Mesendoderm (in vitro differentiated cells): ENCODE data around the gene GNAI2.
"Not testable (repeated sequence)": the region's sequence is repeated elsewhere in the genome, so short reads cannot be mapped to it uniquely, and the experiment has no call there.

ENCODE experiments used
- DNase-seq: peaks from one replicate; pipeline ENCODE4 v3.0.0; 2013
- H2AK5ac ChIP-seq: 2 replicates; pipeline ENCODE4 v1.6.1; 2013; ENCODE audit warnings: low read length, inconsistent platforms
- H2BK120ac ChIP-seq: 2 replicates; pipeline ENCODE4 v1.6.1; 2013; ENCODE audit warnings: low read depth, mild to moderate bottlenecking, low read length, moderate library complexity, mixed read lengths
- H2BK15ac ChIP-seq: replicated peaks from 2 replicates; pipeline ENCODE4 v1.6.1; 2013; ENCODE audit warnings: low read depth, mild to moderate bottlenecking, moderate library complexity
- H2BK5ac ChIP-seq: 2 replicates; pipeline ENCODE4 v1.6.1; 2013; ENCODE audit warnings: low read length, inconsistent platforms
- H3K18ac ChIP-seq: 2 replicates; pipeline ENCODE4 v1.6.1; 2013; ENCODE audit warnings: mild to moderate bottlenecking, low read length, mixed read lengths
- H3K23ac ChIP-seq: one replicate; pipeline ENCODE4 v1.6.1; 2013; ENCODE audit warnings: low read length
- H3K27ac ChIP-seq: 2 replicates; pipeline ENCODE4 v1.5.1; 2013; ENCODE audit warnings: low read depth, mild to moderate bottlenecking, inconsistent platforms, low read length, moderate library complexity
- H3K27me3 ChIP-seq: 2 replicates; pipeline ENCODE4 v1.6.1; 2013; ENCODE audit warnings: low read length, control low read depth, mild to moderate bottlenecking, inconsistent platforms; ENCODE audit not compliant: insufficient read depth, poor library complexity
- H3K36me3 ChIP-seq: 2 replicates; pipeline ENCODE4 v1.6.1; 2013; ENCODE audit warnings: low read length, inconsistent platforms; ENCODE audit not compliant: control insufficient read depth, insufficient read depth
- H3K4ac ChIP-seq: one replicate; pipeline ENCODE4 v1.6.1; 2013; ENCODE audit warnings: low read depth, mild to moderate bottlenecking, low read length, moderate library complexity
- H3K4me1 ChIP-seq: 2 replicates; pipeline ENCODE4 v1.6.1; 2013; ENCODE audit warnings: low read depth, low read length, inconsistent platforms; ENCODE audit not compliant: control insufficient read depth
- H3K4me2 ChIP-seq: 2 replicates; pipeline ENCODE4 v1.6.1; 2013; ENCODE audit warnings: low read length
- H3K4me3 ChIP-seq: 2 replicates; pipeline ENCODE4 v1.5.1; 2013; ENCODE audit warnings: mild to moderate bottlenecking, low read length
- H3K56ac ChIP-seq: one replicate; pipeline ENCODE4 v1.6.1; 2013; ENCODE audit warnings: low read length
- H3K79me1 ChIP-seq: 2 replicates; pipeline ENCODE4 v1.6.1; 2013; ENCODE audit warnings: low read length, inconsistent platforms
- H3K79me2 ChIP-seq: 2 replicates; pipeline ENCODE4 v1.6.1; 2013; ENCODE audit warnings: mild to moderate bottlenecking, low read length; ENCODE audit not compliant: control insufficient read depth, insufficient read depth
- H3K9ac ChIP-seq: 2 replicates; pipeline ENCODE4 v1.6.1; 2013; ENCODE audit warnings: low read length, inconsistent platforms
- H4K5ac ChIP-seq: one replicate; pipeline ENCODE4 v1.6.1; 2013; ENCODE audit warnings: low read length
- H4K8ac ChIP-seq: one replicate; pipeline ENCODE4 v1.6.1; 2013; ENCODE audit warnings: low read depth, mild to moderate bottlenecking, control low read depth, low read length, moderate library complexity
- WGBS: extraction: QIAGEN DNeasy Blood & Tissue Kit; methylation state at CpG from one replicate; pipeline ENCODE4 v1.1.7; 2013; ENCODE audit warnings: low lambda C conversion rate, missing lambda C conversion rate; ENCODE audit not compliant: insufficient coverage; ENCODE audit errors: extremely low coverage; 5-methylcytosine and 5-hydroxymethylcytosine counted together

Gene GNAI2

GRCh38 chr3:50208677-50209344 lies 27.2 kb upstream of the GNAI2 start:
- Histone ChIP-seq H3K4me3 (no peak overlapping the region), H3K4ac (no peak overlapping the region), H3K9ac (no peak overlapping the region), H2AK5ac (no peak overlapping the region), H3K27me3 (no peaks in the 10 kb centered on the region), H2BK15ac (no peak overlapping the region), H4K5ac (no peak overlapping the region), H3K23ac (no peak overlapping the region), H3K79me1 (no peaks in the 10 kb centered on the region), H3K27ac (no peak overlapping the region), H3K4me1 (peaks cover 2% of the 10 kb centered on the region), H4K8ac (no peak overlapping the region), H3K79me2 (no peaks in the 10 kb centered on the region), H2BK120ac (no peak overlapping the region), H3K36me3 (no peaks in the 10 kb centered on the region), H3K4me2 (no peak overlapping the region), H3K56ac (no peak overlapping the region), H2BK5ac (no peak overlapping the region), H3K18ac (no peak overlapping the region)
- WGBS = no CpG with 5 or more reads among the region's 14 CpGs
- DNase-seq = no peak

- no peaks in the 10 kb centered on the region for H3K79me2 ChIP-seq
- no peak overlapping the region for H2BK15ac ChIP-seq
- no peak overlapping the region for H3K23ac ChIP-seq
- H3K27ac ChIP-seq = no peak overlapping the region
- no peak overlapping the region for H3K4ac ChIP-seq
- no peak overlapping the region for H4K5ac ChIP-seq
- H2AK5ac ChIP-seq = no peak overlapping the region
- no CpG with 5 or more reads among the region's 5 CpGs for WGBS
- DNase-seq = no peak
- no peaks in the 10 kb centered on the region for H3K36me3 ChIP-seq
- no peak overlapping the region for H3K18ac ChIP-seq
- H3K79me1 ChIP-seq = no peaks in the 10 kb centered on the region
- H3K4me2 ChIP-seq = no peak overlapping the region
- no peak overlapping the region for H3K4me3 ChIP-seq
- H2BK5ac ChIP-seq = no peak overlapping the region
- H3K9ac ChIP-seq = no peak overlapping the region
- H3K27me3 ChIP-seq = no peaks in the 10 kb centered on the region
- H4K8ac ChIP-seq = no peak overlapping the region
- no peak overlapping the region for H3K56ac ChIP-seq
- H2BK120ac ChIP-seq = no peak overlapping the region
- no peaks in the 10 kb centered on the region for H3K4me1 ChIP-seq
Measured at GRCh38 chr3:50210176-50210509, 25.9 kb upstream of the GNAI2 start.

- no CpG with 5 or more reads among the region's 13 CpGs for WGBS
- DNase-seq = no peak
Measured at GRCh38 chr3:50210510-50211367, 25.3 kb upstream of the GNAI2 start.

GRCh38 chr3:50211368-50211717 lies 24.7 kb upstream of the GNAI2 start:
- H3K4ac ChIP-seq = not testable (repeated sequence)
- WGBS = no CpG with 5 or more reads among the region's 5 CpGs

More at GRCh38 chr3:50210510-50211367, 25.3 kb upstream of the GNAI2 start:
- H2BK120ac ChIP-seq = no peak overlapping the region
- no peaks in the 10 kb centered on the region for H3K79me1 ChIP-seq
- no peak overlapping the region for H3K27ac ChIP-seq
- no peak overlapping the region for H4K5ac ChIP-seq
- no peaks in the 10 kb centered on the region for H3K79me2 ChIP-seq
- no peak overlapping the region for H3K4ac ChIP-seq
- H2BK5ac ChIP-seq = no peak overlapping the region
- no peak overlapping the region for H3K4me3 ChIP-seq
- H2AK5ac ChIP-seq = no peak overlapping the region
- H3K27me3 ChIP-seq = no peaks in the 10 kb centered on the region
- H2BK15ac ChIP-seq = no peak overlapping the region
- H3K18ac ChIP-seq = no peak overlapping the region
- H3K4me1 ChIP-seq = no peaks in the 10 kb centered on the region
- no peak overlapping the region for H3K23ac ChIP-seq
- H3K4me2 ChIP-seq = no peak overlapping the region
- H3K9ac ChIP-seq = no peak overlapping the region
- H4K8ac ChIP-seq = no peak overlapping the region
- no peak overlapping the region for H3K56ac ChIP-seq
- H3K36me3 ChIP-seq = no peaks in the 10 kb centered on the region

GRCh38 chr3:50211930-50212329 lies 24.1 kb upstream of the GNAI2 start:
- H3K79me1 ChIP-seq = no peaks in the 10 kb centered on the region
- H3K36me3 ChIP-seq = no peaks in the 10 kb centered on the region
- H3K4me2 ChIP-seq = no peak overlapping the region
- H3K4me1 ChIP-seq = no peaks in the 10 kb centered on the region
- H3K4me3 ChIP-seq = no peak overlapping the region
- no peak overlapping the region for H2BK5ac ChIP-seq
- no peak overlapping the region for H2BK120ac ChIP-seq
- H2BK15ac ChIP-seq = no peak overlapping the region
- H4K8ac ChIP-seq = no peak overlapping the region
- no peaks in the 10 kb centered on the region for H3K27me3 ChIP-seq
- DNase-seq = no peak
- no peak overlapping the region for H3K9ac ChIP-seq
- H2AK5ac ChIP-seq = no peak overlapping the region
- no peak overlapping the region for H3K23ac ChIP-seq
- no peaks in the 10 kb centered on the region for H3K79me2 ChIP-seq
- WGBS = no CpG with 5 or more reads among the region's 2 CpGs
- no peak overlapping the region for H3K4ac ChIP-seq
- H4K5ac ChIP-seq = no peak overlapping the region
- no peak overlapping the region for H3K18ac ChIP-seq
- no peak overlapping the region for H3K56ac ChIP-seq
- no peak overlapping the region for H3K27ac ChIP-seq

More at GRCh38 chr3:50211368-50211717, 24.7 kb upstream of the GNAI2 start:
- H3K9ac ChIP-seq, H3K4me3 ChIP-seq, H3K18ac ChIP-seq, H3K36me3 ChIP-seq, H3K79me1 ChIP-seq, H2AK5ac ChIP-seq, H3K27ac ChIP-seq, H3K27me3 ChIP-seq, H4K5ac ChIP-seq, H2BK15ac ChIP-seq, H2BK5ac ChIP-seq, H3K4me2 ChIP-seq, H4K8ac ChIP-seq, H3K79me2 ChIP-seq, H3K4me1 ChIP-seq, H3K23ac ChIP-seq, H3K56ac ChIP-seq, DNase-seq, H2BK120ac ChIP-seq: not testable (repeated sequence)
